ENCODE results near the gene RDH12.

DNA sequence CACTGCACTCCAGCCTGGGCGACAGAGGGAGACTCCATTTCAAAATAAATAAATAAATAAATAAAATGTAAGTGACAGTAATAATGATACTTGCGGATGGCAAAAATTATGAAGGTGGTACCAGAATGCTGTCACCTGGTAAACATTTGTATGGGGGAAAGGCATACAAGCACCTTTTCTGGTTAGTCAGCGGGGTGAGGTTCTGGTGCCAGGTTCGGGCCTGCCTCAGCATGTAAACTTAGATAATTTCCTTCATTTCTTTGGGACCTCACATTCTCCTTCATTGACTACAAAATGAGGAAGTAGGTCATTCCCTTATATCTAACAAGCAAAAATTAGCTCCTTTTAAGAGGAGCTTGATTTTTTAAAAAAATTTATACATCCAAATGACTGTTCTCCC lies 38.1 kb upstream of the RDH12 start:
- TF ChIP-seq EZH2 (IDR thresholded peaks at IDR 0.05) (no peak), POLR2AphosphoS5 (IDR thresholded peaks at IDR 0.05; ENCODE audit: borderline replicate concordance, low read depth, low read length) (no peak), FOXP2 (optimal IDR thresholded peaks at IDR 0.05; ENCODE audit: control extremely low read depth, extremely low read length, insufficient read depth) (no peak)
